Chondrocyte (in vitro differentiated cells): ENCODE measurements around the gene HAP1. TPM values are rescaled to one million over a fixed set of nuclear protein-coding genes. Genes with fewer than 3 reads are reported as not detected.
"Not testable (repeated sequence)": the region's sequence is repeated elsewhere in the genome, so short reads cannot be mapped to it uniquely, and the experiment has no call there.

ENCODE experiments used
- DNase-seq: peaks from one replicate; pipeline ENCODE4 v3.0.0; 2021; ENCODE audit warnings: mixed read lengths, low spot score
- H3K27ac Mint-ChIP-seq: one replicate; pipeline ENCODE4 v1.8.0; 2021; ENCODE audit warnings: mild to moderate bottlenecking, moderate library complexity, mixed read lengths; ENCODE audit not compliant: unreplicated experiment
- H3K27me3 Mint-ChIP-seq: 2 replicates; pipeline ENCODE4 v1.8.0; 2021; ENCODE audit warnings: low read depth, mixed read lengths
- H3K36me3 Mint-ChIP-seq: 2 replicates; pipeline ENCODE4 v1.8.0; 2021; ENCODE audit warnings: low read depth, mixed read lengths
- H3K4me1 Mint-ChIP-seq: 2 replicates; pipeline ENCODE4 v1.8.0; 2021; ENCODE audit warnings: low read depth, mild to moderate bottlenecking, mixed read lengths
- H3K4me3 Mint-ChIP-seq: one replicate; pipeline ENCODE4 v1.8.0; 2021; ENCODE audit warnings: mild to moderate bottlenecking, moderate library complexity, mixed read lengths; ENCODE audit not compliant: unreplicated experiment
- H3K9me3 Mint-ChIP-seq: 2 replicates; pipeline ENCODE4 v1.8.0; 2021; ENCODE audit warnings: low read depth, mixed read lengths
- CTCF ChIP-seq: fragments of 200-600 bp; sonication (generic); IDR thresholded peaks from 2 replicates; pipeline ENCODE4 v1.5.0; 2021; ENCODE audit warnings: antibody characterized with exemption, mild to moderate bottlenecking, moderate library complexity
- total RNA-seq: library from RNA; stranded (reverse); gene quantifications from 3 replicates; pipeline ENCODE4 v1.2.1, GENCODE V29; 2021

HAP1 gene
- total RNA-seq, 1 donor from 2014 or later = not detected

DNA sequence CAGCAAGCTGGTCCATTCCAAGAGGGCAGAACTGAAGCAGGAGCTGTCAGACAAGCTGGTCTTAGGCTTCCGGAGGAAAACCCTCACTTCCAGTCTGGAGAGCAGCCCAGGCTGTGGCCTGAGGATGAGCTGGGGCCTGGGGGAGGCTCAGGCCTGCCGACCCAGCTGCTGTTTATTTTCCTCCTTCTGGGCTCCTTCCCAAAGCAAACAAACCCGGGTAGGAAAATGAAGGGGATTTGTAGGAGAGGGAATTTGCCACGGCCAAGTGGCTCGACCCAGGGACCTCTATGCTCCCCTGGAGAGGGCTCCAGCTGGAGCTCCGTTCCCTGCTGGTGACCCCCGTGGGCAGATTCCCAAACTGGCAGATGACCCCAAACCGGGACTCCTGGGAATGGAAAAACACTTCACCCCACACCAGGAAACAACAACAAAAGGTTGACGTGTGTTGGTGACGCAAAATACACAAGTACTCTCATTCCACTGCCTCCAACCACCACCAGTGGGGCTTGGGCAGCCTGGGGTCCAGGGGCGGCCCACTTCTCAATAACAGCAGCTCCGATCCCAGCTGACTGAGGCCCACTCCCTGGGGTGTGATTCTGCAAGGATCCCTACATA, 43.2 kb upstream of the HAP1 start:
- TF ChIP-seq CTCF = no peak
- DNase-seq = no peak
- Mint-ChIP-seq H3K36me3 (peaks cover 2% of the 10 kb centered on the region), H3K4me1 (peaks cover 48% of the 10 kb centered on the region), H3K9me3 (no peaks in the 10 kb centered on the region), H3K27me3 (no peaks in the 10 kb centered on the region), H3K27ac (peak overlapping the region; percentile 89), H3K4me3 (no peak overlapping the region)

DNA sequence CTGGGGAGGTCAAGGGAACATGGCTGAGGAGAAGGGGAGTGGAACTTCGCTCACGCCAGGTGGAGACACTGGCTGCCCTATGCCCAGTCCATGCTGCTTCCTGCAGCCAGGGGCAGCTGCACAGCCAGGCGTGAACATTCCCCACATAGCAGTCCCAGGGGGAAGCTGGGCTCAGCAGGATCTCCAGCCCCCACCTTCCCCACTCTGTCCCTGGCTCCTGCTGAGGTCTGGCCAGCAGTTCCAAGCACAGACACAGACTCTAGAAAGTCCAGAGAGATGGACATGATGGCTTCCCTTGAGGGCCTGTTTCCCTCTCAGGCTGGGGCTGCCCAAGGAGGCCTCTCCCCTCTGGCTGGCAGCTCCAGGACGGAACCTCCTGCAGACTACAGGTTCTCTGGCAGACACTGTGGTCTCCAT, 42.7 kb upstream of the HAP1 start:
- Mint-ChIP-seq H3K4me3 (no peak overlapping the region), H3K27ac (peak overlapping the region; percentile 89), H3K27me3 (no peaks in the 10 kb centered on the region), H3K9me3 (no peaks in the 10 kb centered on the region), H3K4me1 (peaks cover 50% of the 10 kb centered on the region), H3K36me3 (peaks cover 2% of the 10 kb centered on the region)
- peak; percentile 64 for TF ChIP-seq CTCF
- no peak for DNase-seq

- not testable (repeated sequence) for H3K4me3 Mint-ChIP-seq, H3K9me3 Mint-ChIP-seq, DNase-seq, H3K27me3 Mint-ChIP-seq, H3K36me3 Mint-ChIP-seq
- peaks cover 42% of the 10 kb centered on the region for H3K4me1 Mint-ChIP-seq
- H3K27ac Mint-ChIP-seq = peak overlapping the region; percentile 41
Measured at GRCh38 chr17:41776262-41776900, 41.9 kb upstream of the HAP1 start.

DNA sequence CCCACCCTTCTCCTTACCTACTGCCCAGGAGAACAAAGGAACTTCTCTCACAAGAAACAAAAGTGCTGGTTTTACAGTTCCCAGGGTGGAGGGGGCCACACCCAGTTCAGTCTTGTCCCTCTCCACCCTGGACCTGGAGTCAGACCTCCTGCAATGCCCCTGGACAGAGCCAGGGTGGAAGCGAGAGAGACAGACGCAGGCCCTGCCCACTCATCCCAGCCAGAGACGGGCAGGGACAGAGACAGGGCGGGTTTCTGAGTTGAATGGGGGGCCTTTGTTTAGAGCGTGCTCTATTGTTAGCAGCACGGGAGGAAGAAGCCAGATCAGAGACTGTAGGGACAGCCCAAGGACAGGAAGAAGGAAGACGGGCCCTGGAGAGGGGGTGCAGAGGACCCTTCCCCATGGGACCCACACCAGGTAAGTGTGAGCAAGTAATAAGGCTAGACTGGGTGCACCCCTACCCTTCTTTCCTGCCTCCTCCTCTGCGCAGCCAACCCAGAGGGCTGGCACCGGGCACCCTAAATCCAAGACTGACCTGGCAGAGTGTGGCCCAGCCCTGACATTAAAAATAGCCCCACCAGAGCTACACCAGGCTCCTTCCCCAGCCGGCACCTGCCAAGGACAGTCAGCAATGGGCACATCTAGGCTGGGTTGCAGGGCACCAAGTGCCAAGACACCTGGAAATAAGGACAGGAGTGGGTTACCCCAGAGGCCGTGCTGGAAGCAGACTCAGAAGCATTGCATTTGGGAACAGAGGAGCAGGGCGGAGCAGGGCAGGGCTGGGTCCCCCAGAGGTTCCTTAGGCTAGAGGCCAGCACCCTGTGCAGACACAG, 41.2 kb upstream of the HAP1 start:
- H3K4me3 Mint-ChIP-seq = no peak overlapping the region
- no peak for TF ChIP-seq CTCF
- H3K4me1 Mint-ChIP-seq = peaks cover 41% of the 10 kb centered on the region
- H3K36me3 Mint-ChIP-seq = no peaks in the 10 kb centered on the region
- no peaks in the 10 kb centered on the region for H3K9me3 Mint-ChIP-seq
- no peaks in the 10 kb centered on the region for H3K27me3 Mint-ChIP-seq
- DNase-seq = no peak
- peak overlapping the region; percentile 69 for H3K27ac Mint-ChIP-seq

DNA sequence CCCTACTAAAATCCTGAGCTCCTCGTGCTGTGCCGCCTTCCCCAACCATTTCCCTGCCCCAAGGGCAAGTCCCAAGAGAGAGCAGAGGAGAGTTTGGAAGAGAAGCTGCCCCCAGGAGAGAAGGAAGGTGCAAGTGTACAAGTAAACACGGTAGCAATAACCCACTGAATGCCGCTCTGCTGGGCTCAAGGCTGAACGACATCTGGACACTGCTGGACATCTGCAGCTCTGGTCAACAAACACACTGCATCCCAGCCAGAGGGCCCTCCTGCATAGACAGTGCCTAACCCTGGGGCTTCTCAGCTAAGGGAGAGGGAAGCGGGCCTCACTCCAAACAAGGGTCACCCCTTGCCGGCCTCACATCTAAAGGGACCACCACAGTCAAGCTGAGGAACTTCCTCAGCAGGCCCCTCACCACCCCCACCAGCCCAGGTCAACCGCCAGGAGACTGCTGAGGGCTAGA, 39.3 kb upstream of the HAP1 start:
- no peak for TF ChIP-seq CTCF
- no peak for DNase-seq
- Mint-ChIP-seq H3K4me1 (peaks cover 41% of the 10 kb centered on the region), H3K4me3 (no peak overlapping the region), H3K27me3 (no peaks in the 10 kb centered on the region), H3K36me3 (no peaks in the 10 kb centered on the region), H3K9me3 (no peaks in the 10 kb centered on the region), H3K27ac (no peak overlapping the region)
